ENCODE results near the gene EPS8L3.
"Not testable (repeated sequence)": the region's sequence is repeated elsewhere in the genome, so short reads cannot be mapped to it uniquely, and the experiment has no call there.

The EPS8L3 gene

GRCh38 chr1:109732390-109732881 lies 31.3 kb downstream of the EPS8L3 start:
- no peak for DNase-seq

DNA sequence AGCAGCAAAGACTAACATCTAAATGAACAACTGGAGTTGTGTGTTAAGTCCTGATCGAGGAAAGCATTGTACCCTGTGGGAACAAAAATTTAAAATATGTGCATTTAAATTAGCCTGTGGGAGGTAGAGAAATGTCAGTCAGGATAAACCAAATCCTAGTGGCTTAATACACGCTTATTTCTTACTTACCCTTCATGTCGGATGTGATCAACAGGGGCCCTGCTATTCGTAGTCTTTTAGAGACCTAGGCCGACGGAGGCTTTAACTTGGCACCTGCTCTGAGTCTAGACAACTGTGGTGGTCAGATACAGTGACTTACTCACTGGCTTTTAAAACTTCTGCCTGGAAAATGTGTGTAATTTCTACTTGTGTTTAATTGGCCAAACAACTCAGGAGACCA lies 33.1 kb downstream of the EPS8L3 start:
- DNase-seq, result no peak

- DNase-seq, result no peak
These were observed 34.9 kb downstream of the EPS8L3 start for GRCh38 chr1:109728870-109729269.

- DNase-seq, result no peak
These were observed 36.9 kb downstream of the EPS8L3 start for GRCh38 chr1:109726728-109727373.

DNA sequence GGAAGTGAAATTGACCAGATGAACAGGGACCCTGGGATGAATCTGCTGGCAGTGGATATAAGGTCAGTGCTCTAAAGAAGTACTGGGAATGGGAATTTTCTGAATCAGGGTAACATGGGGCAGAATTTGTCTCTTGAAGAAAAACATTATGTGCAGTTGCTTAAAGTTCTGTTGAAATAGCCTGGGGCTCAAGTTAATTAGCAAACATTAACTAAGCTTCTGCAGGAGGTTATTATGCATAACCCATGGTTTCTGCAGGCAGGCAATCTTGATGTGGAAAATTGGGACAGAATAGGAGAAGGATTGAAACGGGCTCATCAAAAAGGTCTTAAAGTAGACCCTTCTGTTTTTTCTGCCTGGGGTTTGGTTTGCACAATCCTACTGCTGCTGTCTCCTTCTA lies 37.7 kb downstream of the EPS8L3 start:
- no peak for DNase-seq

GRCh38 chr1:109725510-109725909 lies 38.2 kb downstream of the EPS8L3 start:
- no peak for DNase-seq

DNA sequence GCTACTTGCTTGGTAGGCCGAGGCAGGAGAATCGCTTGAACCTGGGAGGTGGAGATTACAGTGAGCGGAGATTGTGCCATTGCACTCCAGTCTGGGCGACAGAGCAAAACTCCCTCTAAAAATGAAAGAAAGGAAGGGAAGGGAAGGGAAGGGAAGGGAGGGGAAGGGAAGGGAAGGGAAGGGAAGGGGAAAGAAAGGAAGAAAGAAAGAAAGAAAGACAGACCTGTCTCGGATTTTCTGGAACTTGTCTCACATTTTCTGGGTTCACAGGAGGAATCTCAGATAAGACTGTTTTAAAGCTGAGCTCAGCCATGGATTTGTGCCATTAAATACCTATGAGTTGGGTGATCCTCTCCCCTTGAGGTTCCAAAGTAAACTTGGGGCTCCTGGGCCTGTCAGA lies 38.8 kb downstream of the EPS8L3 start:
- DNase-seq, result no peak

- DNase-seq, result no peak
These were observed 40.6 kb downstream of the EPS8L3 start for GRCh38 chr1:109722908-109723691.

GRCh38 chr1:109721971-109722370 lies 41.8 kb downstream of the EPS8L3 start:
- DNase-seq, result no peak

- no peak for DNase-seq
These were observed 42.7 kb downstream of the EPS8L3 start for GRCh38 chr1:109721042-109721441.

- no peak for DNase-seq
These were observed 44.3 kb downstream of the EPS8L3 start for GRCh38 chr1:109719337-109719837.

DNA sequence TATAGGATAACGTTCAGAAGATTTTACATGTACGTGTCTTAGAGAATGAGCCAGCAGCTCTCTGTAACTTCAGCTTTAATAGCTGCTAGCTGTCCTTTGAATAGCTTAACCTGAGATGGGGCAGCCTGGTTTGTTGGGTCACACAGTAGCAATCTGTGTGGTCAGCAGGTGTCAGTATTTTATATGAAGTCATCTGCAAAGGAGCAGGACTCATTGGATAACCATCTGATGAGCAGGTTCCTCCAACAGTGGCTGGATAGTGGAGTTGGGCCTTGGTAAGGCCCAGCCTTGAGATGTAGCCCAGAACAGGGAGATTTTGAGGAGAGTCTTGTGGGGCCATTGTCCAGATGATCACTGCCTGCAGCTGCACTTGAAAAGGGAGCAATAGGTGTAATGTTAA lies 45.2 kb downstream of the EPS8L3 start:
- DNase-seq, result no peak

- DNase-seq, result no peak
These were observed 46.0 kb downstream of the EPS8L3 start for GRCh38 chr1:109717729-109718128.

GRCh38 chr1:109716570-109717090 lies 47.1 kb downstream of the EPS8L3 start:
- no peak for DNase-seq

DNA sequence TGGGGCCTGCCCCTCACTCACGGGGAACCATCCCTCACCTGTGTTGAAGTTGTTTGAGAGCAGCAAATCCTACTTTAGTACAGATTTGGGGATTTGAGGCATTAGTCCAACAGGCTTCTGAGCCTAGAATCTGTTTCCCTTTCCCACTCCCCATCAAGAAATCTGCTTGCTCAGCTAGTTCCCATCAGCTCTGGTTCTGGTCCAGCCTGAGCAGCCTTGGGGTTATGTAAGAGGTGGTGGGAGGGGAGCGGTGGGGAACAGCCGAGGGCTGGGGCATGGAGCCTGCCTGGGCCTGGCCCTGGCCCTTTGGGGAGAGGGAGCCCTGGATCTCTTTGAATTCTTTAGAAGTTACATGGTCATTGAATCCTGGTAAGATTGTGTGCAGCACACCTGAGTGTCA lies 47.6 kb downstream of the EPS8L3 start:
- no peak for DNase-seq

- DNase-seq, result no peak
These were observed 48.9 kb downstream of the EPS8L3 start for GRCh38 chr1:109714661-109715372.

- DNase-seq, result no peak
These were observed 50.1 kb downstream of the EPS8L3 start for GRCh38 chr1:109713636-109714035.

DNA sequence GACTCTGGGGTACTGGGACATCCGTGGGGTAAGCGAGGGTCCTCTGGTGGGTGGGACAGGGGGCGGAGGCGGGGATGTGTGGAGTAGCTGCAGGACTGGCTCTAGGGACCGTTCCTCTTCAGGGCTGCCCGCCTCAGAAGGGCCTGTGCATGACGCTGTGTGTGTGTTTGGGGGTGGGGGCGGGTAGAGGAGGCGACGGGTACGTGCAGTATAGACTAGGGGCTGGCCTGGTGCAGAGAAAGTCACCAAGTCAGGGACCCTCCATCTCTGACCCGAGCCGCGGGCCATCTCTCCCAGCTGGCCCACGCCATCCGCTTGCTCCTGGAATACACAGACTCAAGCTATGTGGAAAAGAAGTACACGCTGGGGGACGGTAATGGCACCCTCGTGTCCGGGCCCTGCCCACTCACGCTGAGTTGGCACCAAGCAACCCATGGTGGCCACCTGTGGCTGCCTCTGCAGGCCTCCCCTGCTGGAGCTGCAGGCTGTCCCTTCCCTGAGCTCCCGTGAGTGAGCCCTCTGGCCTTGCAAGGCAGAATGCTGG lies 51.3 kb downstream of the EPS8L3 start:
- no peak for DNase-seq

DNA sequence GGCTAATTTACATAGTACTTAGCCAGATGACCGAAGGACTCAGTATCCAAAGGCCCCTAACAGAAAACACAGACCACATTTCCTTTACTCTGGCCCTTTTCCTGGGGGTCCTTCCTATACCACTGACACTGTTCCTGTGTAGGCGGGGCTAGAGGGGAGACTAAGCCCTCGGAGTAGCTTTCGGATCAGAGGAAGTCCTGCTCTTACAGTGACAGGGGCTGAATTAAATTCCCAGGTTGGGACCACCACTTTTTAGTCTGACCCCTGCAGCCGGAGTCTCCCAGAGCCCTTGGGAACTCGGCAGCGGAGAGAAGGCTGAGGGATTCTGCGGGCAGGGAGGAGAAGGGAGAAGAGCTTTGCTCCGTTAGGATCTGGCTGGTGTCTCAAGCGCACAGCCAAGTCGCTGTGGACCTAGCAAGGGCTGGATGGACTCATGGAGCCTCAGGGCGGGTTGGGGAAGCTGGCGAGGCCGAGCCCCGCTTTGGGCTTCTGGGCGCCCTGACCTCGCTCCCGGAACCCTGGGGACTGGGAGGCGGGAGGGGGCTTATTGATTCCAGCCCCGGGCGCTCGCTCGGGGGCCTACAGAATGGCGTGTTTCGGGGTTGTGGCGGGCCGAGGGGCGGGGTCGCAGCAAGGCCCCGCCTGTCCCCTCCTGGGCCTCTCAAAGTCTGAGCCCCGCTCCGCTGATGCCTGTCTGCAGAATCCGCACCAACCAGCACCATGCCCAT lies 52.0 kb downstream of the EPS8L3 start, which contains the start of gene GSTM5:
Gene GSTM5, plus strand, starts transcription at position 659 of the 728 bp plus-strand sequence. Its CDS starts 62 bp downstream, at position 721.
- peak in 1 of 2 experiments; percentile 27 for DNase-seq

GRCh38 chr1:109709822-109710221 lies 53.9 kb downstream of the EPS8L3 start:
- DNase-seq, result not testable (repeated sequence)

- not testable (repeated sequence) for DNase-seq
These were observed 54.8 kb downstream of the EPS8L3 start for GRCh38 chr1:109708949-109709348.

- DNase-seq, result no peak
These were observed 58.3 kb downstream of the EPS8L3 start for GRCh38 chr1:109705411-109705810.

Data from activated T-cell treated with anti-CD3 and anti-CD28 coated beads, Interleukin-2, amount 50 U/mL, for 48 hours (primary cell).